DND-41 (cell line): ENCODE measurements around the gene KIF20B.

Source experiments
- ATAC-seq: fragments of 200-7000 bp; cut with Tn5 transposase; 3 replicates; pipeline ENCODE4 v1.9.1; 2021; ENCODE audit warnings: low read depth; ENCODE audit not compliant: insufficient read depth
- DNase-seq: peaks from one replicate; pipeline ENCODE4 v3.0.0-alpha.2; 2020
- H2AFZ ChIP-seq: 2 replicates; pipeline ENCODE4 v1.6.0; 2012; ENCODE audit warnings: low read depth, low read length
- H3K27ac ChIP-seq: 2 replicates; pipeline ENCODE4 v1.5.1; 2012; ENCODE audit warnings: low read length, inconsistent platforms
- H3K27me3 ChIP-seq: fragments of 200-600 bp; sonication (generic); 2 replicates; pipeline ENCODE4 v1.6.0; 2012; ENCODE audit warnings: low read length, mild to moderate bottlenecking, inconsistent platforms; ENCODE audit not compliant: insufficient read depth, poor library complexity
- H3K36me3 ChIP-seq: 2 replicates; pipeline ENCODE4 v1.5.1; 2012; ENCODE audit warnings: low read length, inconsistent platforms; ENCODE audit not compliant: insufficient read depth
- H3K4me1 ChIP-seq: 2 replicates; pipeline ENCODE4 v1.5.1; 2012; ENCODE audit warnings: mild to moderate bottlenecking, low read length; ENCODE audit not compliant: insufficient read depth
- H3K4me2 ChIP-seq: 2 replicates; pipeline ENCODE4 v1.6.0; 2012; ENCODE audit warnings: mild to moderate bottlenecking, moderate library complexity, low read length, inconsistent platforms; ENCODE audit not compliant: insufficient read depth
- H3K4me3 ChIP-seq, 2 experiments: fragments of 200-600 bp in 1 of 2; shearing (Covaris generic) in 1 of 2; 2 replicates each; pipeline ENCODE4 v1.5.1; 2012 to 2016; ENCODE audit warnings: inconsistent platforms in 2 of 2, low read length in 2 of 2, mild to moderate bottlenecking in 2 of 2, low read depth in 1 of 2, moderate library complexity in 1 of 2
- H3K79me2 ChIP-seq: 2 replicates; pipeline ENCODE4 v1.6.0; 2012; ENCODE audit warnings: low read length, inconsistent platforms; ENCODE audit not compliant: insufficient read depth
- H3K9ac ChIP-seq: 2 replicates; pipeline ENCODE4 v1.6.0; 2012; ENCODE audit warnings: low read depth, mild to moderate bottlenecking, inconsistent platforms, low read length, moderate library complexity
- H3K9me3 ChIP-seq: 2 replicates; pipeline ENCODE4 v1.5.1; 2012; ENCODE audit warnings: low read length, moderate library complexity, mild to moderate bottlenecking, inconsistent platforms; ENCODE audit not compliant: insufficient read depth, severe bottlenecking
- H4K20me1 ChIP-seq: 2 replicates; pipeline ENCODE4 v1.6.0; 2012; ENCODE audit warnings: low read length; ENCODE audit not compliant: insufficient read depth
- EZH2 ChIP-seq: IDR thresholded peaks from 3 replicates; pipeline ENCODE4 v1.6.1; 2012; ENCODE audit warnings: borderline replicate concordance, low read depth, mild to moderate bottlenecking, moderate library complexity, low read length, inconsistent platforms; ENCODE audit not compliant: severe bottlenecking
- TF ChIP-seq, protein P1 (sequence below): IDR thresholded peaks from 2 replicates; pipeline ENCODE4 v1.5.1; 2012; ENCODE audit warnings: borderline replicate concordance, low read length, moderate library complexity, mild to moderate bottlenecking; ENCODE audit not compliant: poor library complexity, severe bottlenecking; ENCODE audit errors: extremely low read depth

Gene KIF20B

DNA sequence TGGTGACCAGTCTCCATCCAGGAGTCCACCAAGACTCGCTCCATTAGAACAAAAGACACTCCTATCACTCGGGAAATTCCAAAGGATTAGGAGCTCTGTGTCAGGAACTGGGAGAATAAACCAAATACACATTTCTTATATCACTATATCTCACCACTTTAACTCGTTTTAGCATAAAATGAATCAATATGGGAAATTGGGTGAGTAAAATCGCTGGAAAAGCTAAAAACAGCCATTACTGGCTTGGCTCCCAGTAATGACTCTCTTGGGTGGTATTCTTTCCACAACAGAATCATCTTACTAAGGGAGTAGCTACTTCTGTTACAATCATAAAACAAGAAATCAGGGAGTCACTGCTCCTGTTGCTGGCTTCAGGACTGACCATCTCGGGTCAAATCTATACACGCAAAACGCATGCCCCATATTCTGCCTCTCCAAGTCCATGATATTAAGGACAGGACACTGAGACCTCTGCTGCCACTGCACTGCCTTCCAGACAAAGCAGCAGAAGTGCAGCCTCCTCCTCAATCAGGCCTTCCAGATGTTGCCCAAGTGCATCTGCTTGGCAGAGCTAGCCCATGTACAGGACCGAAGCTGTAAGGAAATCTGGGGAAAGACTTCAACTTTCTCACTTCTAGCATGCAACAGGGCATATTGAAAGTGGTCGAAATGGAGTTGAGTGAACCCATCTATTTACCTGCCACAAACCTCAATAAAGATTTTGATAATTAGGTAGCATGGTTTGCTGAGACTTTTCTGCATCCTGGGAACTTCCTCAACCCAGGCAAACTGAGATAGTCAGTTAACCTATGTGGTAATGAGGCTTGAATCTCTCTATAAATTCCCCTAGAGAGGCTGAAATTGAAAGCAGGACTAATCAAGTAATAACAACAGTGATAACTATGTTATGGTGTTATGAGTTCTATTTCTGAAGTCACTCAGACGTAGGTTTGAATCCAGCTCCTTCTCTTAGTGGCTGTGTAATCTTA lies 42.0 kb upstream of the KIF20B start:
- H4K20me1 ChIP-seq, result no peaks in the 10 kb centered on the region
- no peaks in the 10 kb centered on the region for H3K79me2 ChIP-seq
- no peak overlapping the region for H2AFZ ChIP-seq
- H3K36me3 ChIP-seq, result no peaks in the 10 kb centered on the region
- no peak overlapping the region for H3K4me2 ChIP-seq
- H3K4me3 ChIP-seq, result no peak overlapping the region
- H3K9me3 ChIP-seq, result no peaks in the 10 kb centered on the region
- TF ChIP-seq EZH2, result no peak
- TF ChIP-seq, protein P1, sequence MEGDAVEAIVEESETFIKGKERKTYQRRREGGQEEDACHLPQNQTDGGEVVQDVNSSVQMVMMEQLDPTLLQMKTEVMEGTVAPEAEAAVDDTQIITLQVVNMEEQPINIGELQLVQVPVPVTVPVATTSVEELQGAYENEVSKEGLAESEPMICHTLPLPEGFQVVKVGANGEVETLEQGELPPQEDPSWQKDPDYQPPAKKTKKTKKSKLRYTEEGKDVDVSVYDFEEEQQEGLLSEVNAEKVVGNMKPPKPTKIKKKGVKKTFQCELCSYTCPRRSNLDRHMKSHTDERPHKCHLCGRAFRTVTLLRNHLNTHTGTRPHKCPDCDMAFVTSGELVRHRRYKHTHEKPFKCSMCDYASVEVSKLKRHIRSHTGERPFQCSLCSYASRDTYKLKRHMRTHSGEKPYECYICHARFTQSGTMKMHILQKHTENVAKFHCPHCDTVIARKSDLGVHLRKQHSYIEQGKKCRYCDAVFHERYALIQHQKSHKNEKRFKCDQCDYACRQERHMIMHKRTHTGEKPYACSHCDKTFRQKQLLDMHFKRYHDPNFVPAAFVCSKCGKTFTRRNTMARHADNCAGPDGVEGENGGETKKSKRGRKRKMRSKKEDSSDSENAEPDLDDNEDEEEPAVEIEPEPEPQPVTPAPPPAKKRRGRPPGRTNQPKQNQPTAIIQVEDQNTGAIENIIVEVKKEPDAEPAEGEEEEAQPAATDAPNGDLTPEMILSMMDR, result no peak
- no peak for ATAC-seq
- no peak overlapping the region for H3K27ac ChIP-seq
- no peak for DNase-seq
- H3K27me3 ChIP-seq, result no peaks in the 10 kb centered on the region
- no peak overlapping the region for H3K9ac ChIP-seq
- no peaks in the 10 kb centered on the region for H3K4me1 ChIP-seq

DNA sequence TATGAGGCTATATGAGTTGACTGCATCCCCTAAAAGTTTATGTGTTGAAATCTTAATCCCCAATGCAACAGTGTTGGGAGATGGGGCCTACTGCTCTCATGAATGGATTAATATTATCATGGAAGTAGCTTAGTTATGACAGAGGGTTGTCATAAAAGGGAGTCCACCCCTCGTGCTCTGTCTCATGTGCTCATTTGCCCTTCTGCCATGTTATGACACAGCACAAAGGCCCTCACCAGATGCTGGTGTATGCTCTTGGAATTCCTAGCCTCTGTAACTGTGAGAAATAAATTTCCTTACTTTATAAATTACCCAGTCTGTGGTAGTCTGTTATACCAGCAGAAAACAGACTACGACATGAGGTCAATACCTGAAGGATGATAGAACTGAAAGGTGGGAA lies 38.8 kb upstream of the KIF20B start:
- Histone ChIP-seq H3K9ac (no peak overlapping the region), H3K36me3 (no peaks in the 10 kb centered on the region), H3K4me3 (no peak overlapping the region), H3K27ac (no peak overlapping the region), H3K9me3 (no peaks in the 10 kb centered on the region), H3K4me1 (no peaks in the 10 kb centered on the region), H4K20me1 (no peaks in the 10 kb centered on the region), H3K27me3 (no peaks in the 10 kb centered on the region), H2AFZ (no peak overlapping the region), H3K4me2 (no peak overlapping the region), H3K79me2 (no peaks in the 10 kb centered on the region)
- DNase-seq, result no peak
- no peak for ATAC-seq
- TF ChIP-seq, protein P1, result no peak
- TF ChIP-seq EZH2, result no peak

DNA sequence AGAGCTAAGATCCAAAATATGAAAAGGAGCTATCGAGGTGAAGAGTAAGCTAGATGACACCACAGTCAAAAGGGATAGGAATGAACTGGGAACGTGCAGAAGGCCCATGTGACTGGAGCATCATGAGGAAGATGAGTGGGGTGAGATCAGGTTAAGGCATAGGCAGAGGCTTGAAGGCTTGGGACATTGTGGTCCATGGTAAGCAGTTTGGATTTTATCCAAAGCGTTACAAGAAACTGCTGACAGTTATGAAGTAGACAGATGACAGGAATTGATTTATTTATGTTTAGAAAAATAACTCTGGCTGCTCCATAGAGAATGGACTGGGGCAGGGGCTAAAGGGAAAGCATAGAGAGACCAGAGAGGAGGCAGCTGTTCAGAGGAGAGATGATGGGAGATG lies 38.2 kb upstream of the KIF20B start:
- no peak for ATAC-seq
- no peak overlapping the region for H2AFZ ChIP-seq
- H3K27me3 ChIP-seq, result no peaks in the 10 kb centered on the region

More for the DNA sequence above, 38.2 kb upstream of the KIF20B start:
- DNase-seq, result no peak
- H3K9ac ChIP-seq, result no peak overlapping the region
- no peaks in the 10 kb centered on the region for H3K79me2 ChIP-seq
- no peak overlapping the region for H3K4me3 ChIP-seq
- no peaks in the 10 kb centered on the region for H4K20me1 ChIP-seq
- no peaks in the 10 kb centered on the region for H3K4me1 ChIP-seq
- TF ChIP-seq, protein P1, result no peak
- no peak for TF ChIP-seq EZH2
- H3K36me3 ChIP-seq, result no peaks in the 10 kb centered on the region
- H3K4me2 ChIP-seq, result no peak overlapping the region
- no peak overlapping the region for H3K27ac ChIP-seq
- H3K9me3 ChIP-seq, result no peaks in the 10 kb centered on the region
